ENCODE results near the gene TMEM115.

Gene TMEM115

DNA sequence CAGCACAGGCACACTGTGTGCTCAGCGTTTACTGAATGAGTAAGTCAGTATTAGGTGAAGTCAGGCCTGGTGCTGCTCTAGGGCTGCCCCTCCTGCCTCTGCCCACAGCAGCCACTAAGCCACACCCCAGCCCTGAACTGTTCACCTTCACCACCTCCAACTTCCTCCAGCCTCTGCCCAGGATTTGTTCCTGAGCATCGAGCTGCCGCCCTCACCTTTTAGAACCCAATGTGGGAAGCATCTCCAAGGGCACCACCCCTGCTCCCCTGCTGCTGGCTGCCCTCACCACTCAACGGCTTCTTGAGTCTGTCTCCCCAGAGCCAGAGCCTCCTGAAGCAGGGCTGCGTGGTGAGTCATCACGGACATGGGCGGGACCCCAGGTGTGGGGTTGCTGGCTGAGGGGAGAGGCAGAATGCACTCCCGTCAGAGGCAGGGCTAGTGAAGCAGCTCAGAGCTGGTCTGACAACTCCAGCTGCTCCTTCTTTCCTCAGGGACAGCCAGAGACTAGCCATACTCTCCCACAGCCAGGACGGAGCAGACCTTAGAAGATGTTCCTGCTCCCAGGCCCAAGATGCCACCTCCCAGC is 42.6 kb downstream of the TMEM115 start (continued):
- peak; percentile 93 for TF ChIP-seq KLF1 (tag by site-specific recombination; IDR thresholded peaks at IDR 0.05)
- TF ChIP-seq ZNF610 (tag by site-specific recombination; IDR thresholded peaks at IDR 0.05; ENCODE audit: borderline replicate concordance) = no peak
- 0 out of 2 replicates have a peak, but pooled peaks have one; percentile 18 for TF ChIP-seq ZNF391 (tag by site-specific recombination; IDR thresholded peaks at IDR 0.05; ENCODE audit: borderline replicate concordance, low read depth)
- no peak; the same call in 1 of the 2 replicates for TF ChIP-seq ZNF324 (tag by site-specific recombination; IDR thresholded peaks at IDR 0.05)
- TF ChIP-seq, protein P1, sequence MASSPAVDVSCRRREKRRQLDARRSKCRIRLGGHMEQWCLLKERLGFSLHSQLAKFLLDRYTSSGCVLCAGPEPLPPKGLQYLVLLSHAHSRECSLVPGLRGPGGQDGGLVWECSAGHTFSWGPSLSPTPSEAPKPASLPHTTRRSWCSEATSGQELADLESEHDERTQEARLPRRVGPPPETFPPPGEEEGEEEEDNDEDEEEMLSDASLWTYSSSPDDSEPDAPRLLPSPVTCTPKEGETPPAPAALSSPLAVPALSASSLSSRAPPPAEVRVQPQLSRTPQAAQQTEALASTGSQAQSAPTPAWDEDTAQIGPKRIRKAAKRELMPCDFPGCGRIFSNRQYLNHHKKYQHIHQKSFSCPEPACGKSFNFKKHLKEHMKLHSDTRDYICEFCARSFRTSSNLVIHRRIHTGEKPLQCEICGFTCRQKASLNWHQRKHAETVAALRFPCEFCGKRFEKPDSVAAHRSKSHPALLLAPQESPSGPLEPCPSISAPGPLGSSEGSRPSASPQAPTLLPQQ (tag by site-specific recombination; IDR thresholded peaks at IDR 0.05) = peak; percentile 27; the same call in 1 of the 2 replicates
- TF ChIP-seq YY1 (tag by site-specific recombination; IDR thresholded peaks at IDR 0.05) = no peak
- TF ChIP-seq ZNF707 (tag by site-specific recombination; IDR thresholded peaks at IDR 0.05) = no peak
- no peak for TF ChIP-seq ZFP69B (tag by site-specific recombination; IDR thresholded peaks at IDR 0.05)
- no peak for TF ChIP-seq ZNF555 (tag by site-specific recombination; conservative IDR thresholded peaks at IDR 0.05)
- TF ChIP-seq ZNF157 (tag by site-specific recombination; IDR thresholded peaks at IDR 0.05) = no peak
- no peak for TF ChIP-seq IKZF3 (tag by site-specific recombination; IDR thresholded peaks at IDR 0.05)
- TF ChIP-seq, protein P2, sequence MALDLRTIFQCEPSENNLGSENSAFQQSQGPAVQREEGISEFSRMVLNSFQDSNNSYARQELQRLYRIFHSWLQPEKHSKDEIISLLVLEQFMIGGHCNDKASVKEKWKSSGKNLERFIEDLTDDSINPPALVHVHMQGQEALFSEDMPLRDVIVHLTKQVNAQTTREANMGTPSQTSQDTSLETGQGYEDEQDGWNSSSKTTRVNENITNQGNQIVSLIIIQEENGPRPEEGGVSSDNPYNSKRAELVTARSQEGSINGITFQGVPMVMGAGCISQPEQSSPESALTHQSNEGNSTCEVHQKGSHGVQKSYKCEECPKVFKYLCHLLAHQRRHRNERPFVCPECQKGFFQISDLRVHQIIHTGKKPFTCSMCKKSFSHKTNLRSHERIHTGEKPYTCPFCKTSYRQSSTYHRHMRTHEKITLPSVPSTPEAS (tag by site-specific recombination; IDR thresholded peaks at IDR 0.05) = no peak
- TF ChIP-seq, protein P3, sequence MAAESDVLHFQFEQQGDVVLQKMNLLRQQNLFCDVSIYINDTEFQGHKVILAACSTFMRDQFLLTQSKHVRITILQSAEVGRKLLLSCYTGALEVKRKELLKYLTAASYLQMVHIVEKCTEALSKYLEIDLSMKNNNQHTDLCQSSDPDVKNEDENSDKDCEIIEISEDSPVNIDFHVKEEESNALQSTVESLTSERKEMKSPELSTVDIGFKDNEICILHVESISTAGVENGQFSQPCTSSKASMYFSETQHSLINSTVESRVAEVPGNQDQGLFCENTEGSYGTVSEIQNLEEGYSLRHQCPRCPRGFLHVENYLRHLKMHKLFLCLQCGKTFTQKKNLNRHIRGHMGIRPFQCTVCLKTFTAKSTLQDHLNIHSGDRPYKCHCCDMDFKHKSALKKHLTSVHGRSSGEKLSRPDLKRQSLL (tag by site-specific recombination; IDR thresholded peaks at IDR 0.05) = no peak
- TF ChIP-seq ZNF677 (tag by site-specific recombination; IDR thresholded peaks at IDR 0.05) = no peak
- TF ChIP-seq ZNF112 (tag by site-specific recombination; IDR thresholded peaks at IDR 0.05) = no peak
- peak; percentile 92 for TF ChIP-seq ZFHX2 (tag by site-specific recombination; conservative IDR thresholded peaks at IDR 0.05)
- no peak for TF ChIP-seq ZNF404 (tag by site-specific recombination; IDR thresholded peaks at IDR 0.05)
- no peak for TF ChIP-seq ZNF521 (tag by site-specific recombination; IDR thresholded peaks at IDR 0.05)
- TF ChIP-seq ZNF701 (tag by site-specific recombination; IDR thresholded peaks at IDR 0.05) = no peak
- TF ChIP-seq ZNF133 (tag by site-specific recombination; IDR thresholded peaks at IDR 0.05) = no peak
- peak; percentile 55 for TF ChIP-seq SP2 (tag by site-specific recombination; IDR thresholded peaks at IDR 0.05)
- 0 out of 2 replicates have a peak, but pooled peaks have one; percentile 36 for TF ChIP-seq ZNF629 (tag by site-specific recombination; IDR thresholded peaks at IDR 0.05)
- TF ChIP-seq ZNF830 (tag by site-specific recombination; IDR thresholded peaks at IDR 0.05; ENCODE audit: low read depth) = no peak
- no peak for TF ChIP-seq ZNF416 (tag by site-specific recombination; IDR thresholded peaks at IDR 0.05)
- TF ChIP-seq ZBTB8A (tag by site-specific recombination; IDR thresholded peaks at IDR 0.05) = no peak
- no peak for TF ChIP-seq ZBTB21 (tag by site-specific recombination; IDR thresholded peaks at IDR 0.05)
- peak; percentile 72 for TF ChIP-seq ZNF600 (tag by site-specific recombination; IDR thresholded peaks at IDR 0.05)
- TF ChIP-seq ZNF747 (tag by site-specific recombination; IDR thresholded peaks at IDR 0.05) = no peak
- TF ChIP-seq, protein P4, sequence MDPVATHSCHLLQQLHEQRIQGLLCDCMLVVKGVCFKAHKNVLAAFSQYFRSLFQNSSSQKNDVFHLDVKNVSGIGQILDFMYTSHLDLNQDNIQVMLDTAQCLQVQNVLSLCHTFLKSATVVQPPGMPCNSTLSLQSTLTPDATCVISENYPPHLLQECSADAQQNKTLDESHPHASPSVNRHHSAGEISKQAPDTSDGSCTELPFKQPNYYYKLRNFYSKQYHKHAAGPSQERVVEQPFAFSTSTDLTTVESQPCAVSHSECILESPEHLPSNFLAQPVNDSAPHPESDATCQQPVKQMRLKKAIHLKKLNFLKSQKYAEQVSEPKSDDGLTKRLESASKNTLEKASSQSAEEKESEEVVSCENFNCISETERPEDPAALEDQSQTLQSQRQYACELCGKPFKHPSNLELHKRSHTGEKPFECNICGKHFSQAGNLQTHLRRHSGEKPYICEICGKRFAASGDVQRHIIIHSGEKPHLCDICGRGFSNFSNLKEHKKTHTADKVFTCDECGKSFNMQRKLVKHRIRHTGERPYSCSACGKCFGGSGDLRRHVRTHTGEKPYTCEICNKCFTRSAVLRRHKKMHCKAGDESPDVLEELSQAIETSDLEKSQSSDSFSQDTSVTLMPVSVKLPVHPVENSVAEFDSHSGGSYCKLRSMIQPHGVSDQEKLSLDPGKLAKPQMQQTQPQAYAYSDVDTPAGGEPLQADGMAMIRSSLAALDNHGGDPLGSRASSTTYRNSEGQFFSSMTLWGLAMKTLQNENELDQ (tag by site-specific recombination; IDR thresholded peaks at IDR 0.05; ENCODE audit: low read depth) = no peak
- TF ChIP-seq, protein P5, sequence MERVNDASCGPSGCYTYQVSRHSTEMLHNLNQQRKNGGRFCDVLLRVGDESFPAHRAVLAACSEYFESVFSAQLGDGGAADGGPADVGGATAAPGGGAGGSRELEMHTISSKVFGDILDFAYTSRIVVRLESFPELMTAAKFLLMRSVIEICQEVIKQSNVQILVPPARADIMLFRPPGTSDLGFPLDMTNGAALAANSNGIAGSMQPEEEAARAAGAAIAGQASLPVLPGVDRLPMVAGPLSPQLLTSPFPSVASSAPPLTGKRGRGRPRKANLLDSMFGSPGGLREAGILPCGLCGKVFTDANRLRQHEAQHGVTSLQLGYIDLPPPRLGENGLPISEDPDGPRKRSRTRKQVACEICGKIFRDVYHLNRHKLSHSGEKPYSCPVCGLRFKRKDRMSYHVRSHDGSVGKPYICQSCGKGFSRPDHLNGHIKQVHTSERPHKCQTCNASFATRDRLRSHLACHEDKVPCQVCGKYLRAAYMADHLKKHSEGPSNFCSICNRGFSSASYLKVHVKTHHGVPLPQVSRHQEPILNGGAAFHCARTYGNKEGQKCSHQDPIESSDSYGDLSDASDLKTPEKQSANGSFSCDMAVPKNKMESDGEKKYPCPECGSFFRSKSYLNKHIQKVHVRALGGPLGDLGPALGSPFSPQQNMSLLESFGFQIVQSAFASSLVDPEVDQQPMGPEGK (tag by site-specific recombination; IDR thresholded peaks at IDR 0.05) = peak; percentile 85
- TF ChIP-seq BCL11A (tag by site-specific recombination; IDR thresholded peaks at IDR 0.05; ENCODE audit: low read depth) = no peak
- TF ChIP-seq ZNF23 (tag by site-specific recombination; IDR thresholded peaks at IDR 0.05; ENCODE audit: borderline replicate concordance) = no peak
- no peak for TF ChIP-seq ZNF433 (tag by site-specific recombination; IDR thresholded peaks at IDR 0.05; ENCODE audit: low read depth)
- no peak for TF ChIP-seq ZNF660 (tag by site-specific recombination; IDR thresholded peaks at IDR 0.05)
- TF ChIP-seq GFI1B (tag by site-specific recombination; IDR thresholded peaks at IDR 0.05) = no peak

All from HEK293 (cell line).